Right atrium auricular region (tissue), 2 donors: Measurements from ENCODE around the gene ZNF143. TPM values are rescaled to one million over a fixed set of nuclear protein-coding genes. Genes with fewer than 3 reads are reported as not detected.
"Not testable (repeated sequence)": the region's sequence is repeated elsewhere in the genome, so short reads cannot be mapped to it uniquely, and the experiment has no call there.

Source experiments
- DNase-seq: peaks from one replicate; pipeline ENCODE4 v3.0.0-alpha.2; 2019; ENCODE audit warnings: low spot score
- H3K27ac ChIP-seq, 2 donors: fragments of 200-600 bp; sonication (generic); 1 replicate in 1 of 2; 2 replicates in 1 of 2; pipeline ENCODE4 v1.5.1; 2016 to 2019
- H3K27me3 ChIP-seq, 2 donors: fragments of 200-600 bp; sonication (generic); one replicate each; pipeline versions ENCODE4 v1.5.1 to v1.6.0; 2017 to 2019
- H3K36me3 ChIP-seq: fragments of 200-600 bp; sonication (generic); one replicate; pipeline ENCODE4 v1.5.1; 2016
- H3K4me1 ChIP-seq, 2 donors: fragments of 200-600 bp; sonication (generic); one replicate each; pipeline versions ENCODE4 v1.5.1 to v1.6.0; 2017 to 2019
- H3K4me3 ChIP-seq, 2 donors: fragments of 200-600 bp; sonication (generic); 1 replicate in 1 of 2; 2 replicates in 1 of 2; pipeline ENCODE4 v1.5.1; 2017 to 2019; ENCODE audit warnings: mild to moderate bottlenecking in 1 of 2, moderate library complexity in 1 of 2
- H3K9me3 ChIP-seq, 2 donors: fragments of 200-600 bp; sonication (generic); one replicate each; pipeline ENCODE4 v1.5.1; 2019
- total RNA-seq, 2 donors: library from RNA; depleted of rRNA; stranded (reverse); fragments of >200 nt; gene quantifications; one replicate each; pipeline ENCODE4 v1.1.0, GENCODE V29; 2016
- TF ChIP-seq, protein P1 (sequence below), 2 donors: fragments of 200-600 bp; sonication (generic); IDR thresholded peaks; one replicate each; pipeline ENCODE4 v1.5.1; 2019; ENCODE audit warnings: antibody characterized with exemption in 2 of 2

The ZNF143 gene
- total RNA-seq, 2 donors from 2014 or later = 19.0 to 22.8 TPM

- TF ChIP-seq, protein P1, sequence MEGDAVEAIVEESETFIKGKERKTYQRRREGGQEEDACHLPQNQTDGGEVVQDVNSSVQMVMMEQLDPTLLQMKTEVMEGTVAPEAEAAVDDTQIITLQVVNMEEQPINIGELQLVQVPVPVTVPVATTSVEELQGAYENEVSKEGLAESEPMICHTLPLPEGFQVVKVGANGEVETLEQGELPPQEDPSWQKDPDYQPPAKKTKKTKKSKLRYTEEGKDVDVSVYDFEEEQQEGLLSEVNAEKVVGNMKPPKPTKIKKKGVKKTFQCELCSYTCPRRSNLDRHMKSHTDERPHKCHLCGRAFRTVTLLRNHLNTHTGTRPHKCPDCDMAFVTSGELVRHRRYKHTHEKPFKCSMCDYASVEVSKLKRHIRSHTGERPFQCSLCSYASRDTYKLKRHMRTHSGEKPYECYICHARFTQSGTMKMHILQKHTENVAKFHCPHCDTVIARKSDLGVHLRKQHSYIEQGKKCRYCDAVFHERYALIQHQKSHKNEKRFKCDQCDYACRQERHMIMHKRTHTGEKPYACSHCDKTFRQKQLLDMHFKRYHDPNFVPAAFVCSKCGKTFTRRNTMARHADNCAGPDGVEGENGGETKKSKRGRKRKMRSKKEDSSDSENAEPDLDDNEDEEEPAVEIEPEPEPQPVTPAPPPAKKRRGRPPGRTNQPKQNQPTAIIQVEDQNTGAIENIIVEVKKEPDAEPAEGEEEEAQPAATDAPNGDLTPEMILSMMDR (IDR thresholded peaks at IDR 0.05) = no peak
- no peaks in the 10 kb centered on the region for H3K27me3 ChIP-seq
- H3K27ac ChIP-seq = no peak overlapping the region
- no peaks in the 10 kb centered on the region for H3K9me3 ChIP-seq
- H3K36me3 ChIP-seq = no peaks in the 10 kb centered on the region
- peaks cover 0 to 9% of the 10 kb centered on the region in 2 donors for H3K4me1 ChIP-seq
- no peak for DNase-seq
- no peak overlapping the region for H3K4me3 ChIP-seq
Observed at GRCh38 chr11:9533736-9534473, 73.1 kb downstream of the ZNF143 start.

DNA sequence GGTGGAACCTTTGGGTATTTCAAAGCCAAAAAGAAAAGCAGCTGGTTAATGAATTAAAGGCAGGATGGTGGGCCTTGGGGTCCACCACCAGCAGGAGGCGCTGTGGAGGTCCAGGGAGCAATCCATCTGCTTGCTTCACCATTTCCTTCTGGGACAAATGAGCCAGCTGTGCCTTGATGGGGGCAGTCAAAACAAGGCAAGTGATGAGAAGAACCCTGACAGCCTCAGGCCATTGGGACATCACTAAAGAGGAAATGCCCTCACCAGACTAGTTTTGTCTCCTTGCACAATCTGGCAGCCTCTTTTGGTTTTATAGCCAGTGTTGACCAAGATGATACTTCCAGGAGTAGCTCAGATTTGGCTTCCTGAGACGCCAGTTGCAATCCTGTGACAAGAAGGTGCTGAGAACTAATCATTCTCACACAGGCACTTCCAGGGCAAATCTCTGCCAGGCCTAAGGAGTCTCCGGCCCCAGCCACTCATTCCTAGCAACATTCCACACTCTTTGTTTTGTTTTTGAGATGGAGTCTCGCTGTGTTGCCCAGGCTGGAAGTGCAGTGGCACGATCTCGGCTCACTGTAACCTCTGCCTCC, 74.5 kb downstream of the ZNF143 start:
- Histone ChIP-seq H3K27ac (peak overlapping the region in 1 of 2 donors; percentile 20), H3K36me3 (no peaks in the 10 kb centered on the region), H3K4me1 (no peaks in the 10 kb centered on the region), H3K4me3 (no peak overlapping the region), H3K9me3 (no peaks in the 10 kb centered on the region), H3K27me3 (no peaks in the 10 kb centered on the region)
- peak; percentile 93 for DNase-seq
- TF ChIP-seq, protein P1 (IDR thresholded peaks at IDR 0.05) = peak; percentile 79 to 82

- TF ChIP-seq, protein P1 (IDR thresholded peaks at IDR 0.05) = no peak
- no peak for DNase-seq
Observed at GRCh38 chr11:9538548-9538947, 77.7 kb downstream of the ZNF143 start.

GRCh38 chr11:9549216-9549615, 88.4 kb downstream of the ZNF143 start:
- not testable (repeated sequence) for H3K4me1 ChIP-seq, H3K27ac ChIP-seq, H3K9me3 ChIP-seq, H3K4me3 ChIP-seq, H3K27me3 ChIP-seq, DNase-seq, H3K36me3 ChIP-seq

More at GRCh38 chr11:9538548-9538947, 77.7 kb downstream of the ZNF143 start:
- no peak overlapping the region for H3K27ac ChIP-seq
- no peaks in the 10 kb centered on the region for H3K4me1 ChIP-seq
- H3K4me3 ChIP-seq = no peak overlapping the region
- H3K9me3 ChIP-seq = no peaks in the 10 kb centered on the region
- no peaks in the 10 kb centered on the region for H3K36me3 ChIP-seq
- no peaks in the 10 kb centered on the region for H3K27me3 ChIP-seq

GRCh38 chr11:9550191-9550628, 89.4 kb downstream of the ZNF143 start:
- DNase-seq = no peak

More at GRCh38 chr11:9550191-9550628, 89.4 kb downstream of the ZNF143 start:
- no peak overlapping the region for H3K4me3 ChIP-seq
- H3K27me3 ChIP-seq = no peaks in the 10 kb centered on the region
- no peaks in the 10 kb centered on the region for H3K36me3 ChIP-seq
- H3K9me3 ChIP-seq = no peaks in the 10 kb centered on the region
- TF ChIP-seq, protein P1 (IDR thresholded peaks at IDR 0.05) = no peak
- H3K4me1 ChIP-seq = peaks cover 0 to 8% of the 10 kb centered on the region in 2 donors
- no peak overlapping the region for H3K27ac ChIP-seq
